HepG2 (cell line): ENCODE measurements around the gene DPM2. TPM values are rescaled to one million over a fixed set of nuclear protein-coding genes. Genes with fewer than 3 reads are reported as not detected.

ENCODE experiments used
- CEBPB ChIP-seq: IDR thresholded peaks from 2 replicates; pipeline ENCODE4 v1.6.1; 2011; ENCODE audit warnings: low read depth, low read length, improper control_type of control experiment, borderline replicate concordance
- HIC2 ChIP-seq: sonication (generic); formaldehyde crosslinking; IDR thresholded peaks from 2 replicates; pipeline ENCODE4 v1.9.0; 2022; ENCODE audit warnings: low read depth, missing genetic modification reagents
- HIVEP1 ChIP-seq: sonication (generic); formaldehyde crosslinking; IDR thresholded peaks from 2 replicates; pipeline ENCODE4 v1.4.0; 2020; ENCODE audit warnings: mild to moderate bottlenecking, missing genetic modification reagents
- HNRNPL ChIP-seq: fragments of 200-400 bp; formaldehyde crosslinking; IDR thresholded peaks from 2 replicates; pipeline ENCODE4 v1.6.1; 2017; ENCODE audit warnings: mild to moderate bottlenecking, low read depth, low read length
- IRF2 ChIP-seq: IDR thresholded peaks from 2 replicates; pipeline ENCODE4 v1.6.1; 2018; ENCODE audit warnings: missing genetic modification reagents, missing compliant biosample characterization
- MAZ ChIP-seq, 2 experiments: sonication (generic) in 1 of 2; formaldehyde crosslinking in 1 of 2; IDR thresholded peaks; 2 replicates each; pipeline versions ENCODE4 v1.5.0 to v1.6.1; 2012 to 2020; ENCODE audit warnings: low read depth in 2 of 2, mild to moderate bottlenecking in 2 of 2, borderline replicate concordance in 1 of 2, improper control_type of control experiment in 1 of 2, low read length in 1 of 2, missing genetic modification reagents in 1 of 2, moderate library complexity in 1 of 2
- NCOA1 ChIP-seq: sonication (generic); formaldehyde crosslinking; IDR thresholded peaks from 2 replicates; pipeline ENCODE4 v1.9.0; 2021; ENCODE audit warnings: missing genetic modification reagents
- NFIC ChIP-seq: IDR thresholded peaks from 2 replicates; pipeline ENCODE4 v1.6.1; 2012; ENCODE audit warnings: mild to moderate bottlenecking, low read length, inconsistent platforms
- RBM39 ChIP-seq: fragments of 200-400 bp; formaldehyde crosslinking; IDR thresholded peaks from one replicate; pipeline ENCODE4 v1.6.1; 2018; ENCODE audit warnings: antibody characterized with exemption, mild to moderate bottlenecking, low read depth, low read length; ENCODE audit not compliant: poor library complexity, severe bottlenecking
- SRSF1 ChIP-seq: fragments of 200-400 bp; formaldehyde crosslinking; optimal IDR thresholded peaks from 2 replicates; pipeline ENCODE3; 2017; ENCODE audit warnings: mild to moderate bottlenecking, low read depth, low read length, moderate library complexity
- WIZ ChIP-seq: sonication (generic); formaldehyde crosslinking; IDR thresholded peaks from 2 replicates; pipeline ENCODE4 v1.5.1; 2020; ENCODE audit warnings: mild to moderate bottlenecking, missing genetic modification reagents
- ZFP82 ChIP-seq: sonication (generic); formaldehyde crosslinking; IDR thresholded peaks from 2 replicates; pipeline ENCODE4 v1.5.1; 2020; ENCODE audit warnings: mild to moderate bottlenecking, missing genetic modification reagents, borderline replicate concordance
- ZFX ChIP-seq: sonication (generic); formaldehyde crosslinking; IDR thresholded peaks from 2 replicates; pipeline ENCODE4 v1.4.0; 2020; ENCODE audit warnings: mild to moderate bottlenecking, low read depth, missing genetic modification reagents, moderate library complexity
- ZMYM3 ChIP-seq: sonication (generic); formaldehyde crosslinking; IDR thresholded peaks from 2 replicates; pipeline ENCODE4 v1.5.1; 2020; ENCODE audit warnings: mild to moderate bottlenecking, missing genetic modification reagents
- ZNF556 ChIP-seq: sonication (generic); formaldehyde crosslinking; IDR thresholded peaks from 2 replicates; pipeline ENCODE4 v1.4.0; 2020; ENCODE audit warnings: mild to moderate bottlenecking, missing genetic modification reagents, borderline replicate concordance
- ZNF75D ChIP-seq: sonication (generic); formaldehyde crosslinking; IDR thresholded peaks from 2 replicates; pipeline ENCODE4 v1.8.1; 2023; ENCODE audit warnings: missing genetic modification reagents, mild to moderate bottlenecking, borderline replicate concordance
- ZNF782 ChIP-seq: sonication (generic); formaldehyde crosslinking; IDR thresholded peaks from 2 replicates; pipeline ENCODE4 v1.4.0; 2020; ENCODE audit warnings: missing genetic modification reagents, mild to moderate bottlenecking, borderline replicate concordance
- polyA plus RNA-seq, 8 experiments: library from polyadenylated mRNA; depleted of rRNA in 3 of 8; stranded (reverse) in 7 of 8; unstranded in 1 of 8; fragments of >200 nt; fragmentation: Illumina TruSeq in 4 of 8; extraction: Trizol in 4 of 8; gene quantifications; 2 replicates each; pipeline versions ENCODE4 v1.2.1 to v1.2.3, GENCODE V29; 2011 to 2016; ENCODE audit warnings: low read depth in 4 of 8, missing spikeins in 1 of 8, mixed read lengths in 1 of 8; ENCODE audit not compliant: insufficient read depth in 1 of 8
- total RNA-seq, 5 experiments: library from RNA; depleted of rRNA; stranded (reverse); fragments of >200 nt; fragmentation: Illumina TruSeq; extraction: Trizol; gene quantifications; 2 replicates each; pipeline ENCODE4 v1.2.3, GENCODE V29; 2016; ENCODE audit warnings: low read depth in 1 of 5
- TF ChIP-seq, protein P1 (sequence below): sonication (generic); formaldehyde crosslinking; IDR thresholded peaks from 2 replicates; pipeline ENCODE4 v1.4.0; 2020; ENCODE audit warnings: missing genetic modification reagents

DPM2 gene
- total and polyA plus RNA-seq, 2 of the 13 experiments (the other 11 are each of a cell fraction or from before 2014, with no cell fraction given): 24.8 to 35.3 TPM

- TF ChIP-seq NCOA1 (CRISPR knock-in tag): peak; percentile 45; the same call in 1 of the 2 replicates
- peak; percentile 64; the same call in 1 of the 2 replicates for TF ChIP-seq ZFX
- peak; percentile 83; the same call in 1 of the 2 replicates for TF ChIP-seq ZFP82
- 0 out of 2 replicates have a peak, but pooled peaks have one; percentile 18 for TF ChIP-seq HNRNPL
- no peak for TF ChIP-seq HIC2 (CRISPR knock-in tag)
- TF ChIP-seq, protein P1, sequence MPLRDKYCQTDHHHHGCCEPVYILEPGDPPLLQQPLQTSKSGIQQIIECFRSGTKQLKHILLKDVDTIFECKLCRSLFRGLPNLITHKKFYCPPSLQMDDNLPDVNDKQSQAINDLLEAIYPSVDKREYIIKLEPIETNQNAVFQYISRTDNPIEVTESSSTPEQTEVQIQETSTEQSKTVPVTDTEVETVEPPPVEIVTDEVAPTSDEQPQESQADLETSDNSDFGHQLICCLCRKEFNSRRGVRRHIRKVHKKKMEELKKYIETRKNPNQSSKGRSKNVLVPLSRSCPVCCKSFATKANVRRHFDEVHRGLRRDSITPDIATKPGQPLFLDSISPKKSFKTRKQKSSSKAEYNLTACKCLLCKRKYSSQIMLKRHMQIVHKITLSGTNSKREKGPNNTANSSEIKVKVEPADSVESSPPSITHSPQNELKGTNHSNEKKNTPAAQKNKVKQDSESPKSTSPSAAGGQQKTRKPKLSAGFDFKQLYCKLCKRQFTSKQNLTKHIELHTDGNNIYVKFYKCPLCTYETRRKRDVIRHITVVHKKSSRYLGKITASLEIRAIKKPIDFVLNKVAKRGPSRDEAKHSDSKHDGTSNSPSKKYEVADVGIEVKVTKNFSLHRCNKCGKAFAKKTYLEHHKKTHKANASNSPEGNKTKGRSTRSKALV (CRISPR knock-in tag): no peak
- peak; percentile 57 for TF ChIP-seq CEBPB
- no peak for TF ChIP-seq ZNF75D (CRISPR knock-in tag)
- peak; percentile 64 for TF ChIP-seq SRSF1
- TF ChIP-seq ZNF782 (CRISPR knock-in tag): 0 out of 2 replicates have a peak, but pooled peaks have one; percentile 55
- TF ChIP-seq NFIC: 0 out of 2 replicates have a peak, but pooled peaks have one; percentile 50
- TF ChIP-seq HIVEP1 (CRISPR knock-in tag): peak; percentile 30; the same call in 1 of the 2 replicates
- TF ChIP-seq IRF2: no peak
- TF ChIP-seq ZNF556: 0 out of 2 replicates have a peak, but pooled peaks have one; percentile 31
- 0 out of 2 replicates have a peak, but pooled peaks have one; percentile 29 for TF ChIP-seq MAZ (IDR thresholded peaks at IDR 0.05; ENCODE audit: borderline replicate concordance, low read depth, low read length)
- TF ChIP-seq MAZ (CRISPR knock-in tag; IDR thresholded peaks at IDR 0.05; ENCODE audit: low read depth): 0 out of 2 replicates have a peak, but pooled peaks have one; percentile 11
- TF ChIP-seq WIZ (CRISPR knock-in tag): no peak
- TF ChIP-seq ZMYM3: peak; percentile 43; the same call in 1 of the 2 replicates
- peak; percentile 43 for TF ChIP-seq RBM39
Measured at GRCh38 chr9:127979333-127980059, 41.8 kb upstream of the DPM2 start (continued).
